DND-41 (cell line): ENCODE measurements around the gene MYBBP1A.

Source experiments
- ATAC-seq: fragments of 200-7000 bp; cut with Tn5 transposase; 3 replicates; pipeline ENCODE4 v1.9.1; 2021; ENCODE audit warnings: low read depth; ENCODE audit not compliant: insufficient read depth
- DNase-seq: peaks from one replicate; pipeline ENCODE4 v3.0.0-alpha.2; 2020
- H2AFZ ChIP-seq: 2 replicates; pipeline ENCODE4 v1.6.0; 2012; ENCODE audit warnings: low read depth, low read length
- H3K27ac ChIP-seq: 2 replicates; pipeline ENCODE4 v1.5.1; 2012; ENCODE audit warnings: low read length, inconsistent platforms
- H3K27me3 ChIP-seq: fragments of 200-600 bp; sonication (generic); 2 replicates; pipeline ENCODE4 v1.6.0; 2012; ENCODE audit warnings: low read length, mild to moderate bottlenecking, inconsistent platforms; ENCODE audit not compliant: insufficient read depth, poor library complexity
- H3K36me3 ChIP-seq: 2 replicates; pipeline ENCODE4 v1.5.1; 2012; ENCODE audit warnings: low read length, inconsistent platforms; ENCODE audit not compliant: insufficient read depth
- H3K4me1 ChIP-seq: 2 replicates; pipeline ENCODE4 v1.5.1; 2012; ENCODE audit warnings: mild to moderate bottlenecking, low read length; ENCODE audit not compliant: insufficient read depth
- H3K4me2 ChIP-seq: 2 replicates; pipeline ENCODE4 v1.6.0; 2012; ENCODE audit warnings: mild to moderate bottlenecking, moderate library complexity, low read length, inconsistent platforms; ENCODE audit not compliant: insufficient read depth
- H3K4me3 ChIP-seq, 2 experiments: fragments of 200-600 bp in 1 of 2; shearing (Covaris generic) in 1 of 2; 2 replicates each; pipeline ENCODE4 v1.5.1; 2012 to 2016; ENCODE audit warnings: inconsistent platforms in 2 of 2, low read length in 2 of 2, mild to moderate bottlenecking in 2 of 2, low read depth in 1 of 2, moderate library complexity in 1 of 2
- H3K79me2 ChIP-seq: 2 replicates; pipeline ENCODE4 v1.6.0; 2012; ENCODE audit warnings: low read length, inconsistent platforms; ENCODE audit not compliant: insufficient read depth
- H3K9ac ChIP-seq: 2 replicates; pipeline ENCODE4 v1.6.0; 2012; ENCODE audit warnings: low read depth, mild to moderate bottlenecking, inconsistent platforms, low read length, moderate library complexity
- H3K9me3 ChIP-seq: 2 replicates; pipeline ENCODE4 v1.5.1; 2012; ENCODE audit warnings: low read length, moderate library complexity, mild to moderate bottlenecking, inconsistent platforms; ENCODE audit not compliant: insufficient read depth, severe bottlenecking
- H4K20me1 ChIP-seq: 2 replicates; pipeline ENCODE4 v1.6.0; 2012; ENCODE audit warnings: low read length; ENCODE audit not compliant: insufficient read depth
- EZH2 ChIP-seq: IDR thresholded peaks from 3 replicates; pipeline ENCODE4 v1.6.1; 2012; ENCODE audit warnings: borderline replicate concordance, low read depth, mild to moderate bottlenecking, moderate library complexity, low read length, inconsistent platforms; ENCODE audit not compliant: severe bottlenecking
- TF ChIP-seq, protein P1 (sequence below): IDR thresholded peaks from 2 replicates; pipeline ENCODE4 v1.5.1; 2012; ENCODE audit warnings: borderline replicate concordance, low read length, moderate library complexity, mild to moderate bottlenecking; ENCODE audit not compliant: poor library complexity, severe bottlenecking; ENCODE audit errors: extremely low read depth

The MYBBP1A gene

DNA sequence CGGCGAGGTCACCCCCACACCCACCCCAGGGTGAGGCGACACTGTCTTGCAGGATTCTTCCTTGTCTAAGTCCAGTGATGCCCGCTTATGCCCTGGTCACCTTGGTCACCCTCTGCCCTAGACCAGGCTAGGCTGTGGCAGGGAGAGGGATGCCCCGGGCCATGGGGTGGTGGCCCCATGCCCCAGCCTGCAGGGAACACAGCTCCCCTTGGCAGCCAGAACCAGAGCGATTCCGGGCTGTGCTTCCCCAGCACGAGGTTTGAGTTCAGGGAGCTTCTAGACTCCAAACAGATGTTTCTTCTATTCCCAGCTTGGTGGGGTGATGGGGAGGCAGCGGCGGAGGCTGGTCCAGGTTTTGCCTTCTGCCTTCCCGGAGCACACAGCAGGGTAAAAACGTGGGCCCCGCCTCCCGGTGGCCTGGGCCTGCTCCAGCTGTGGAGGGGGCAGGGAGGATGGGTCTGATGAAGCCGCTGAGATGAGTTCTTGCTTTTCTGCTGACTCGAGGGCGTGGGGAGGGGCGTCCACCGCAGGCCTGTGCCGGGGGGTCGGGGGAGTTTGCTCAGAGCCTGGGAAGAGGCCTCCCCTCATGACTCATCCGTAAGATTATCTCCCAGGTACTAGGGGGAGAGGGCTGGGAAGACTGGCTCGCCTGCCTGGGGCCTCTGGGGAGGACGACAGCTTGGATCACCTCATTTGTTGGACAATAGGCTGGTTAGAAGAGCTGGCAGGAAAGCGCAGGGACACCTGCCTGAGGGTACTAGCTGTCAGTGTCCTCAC lies 44.5 kb upstream of the MYBBP1A start:
- H3K79me2 ChIP-seq = no peaks in the 10 kb centered on the region
- H4K20me1 ChIP-seq = no peaks in the 10 kb centered on the region
- ATAC-seq (no peak), DNase-seq (no peak)
- peaks cover 2% of the 10 kb centered on the region for H3K27me3 ChIP-seq
- no peak overlapping the region for H3K4me3 ChIP-seq
- H3K4me1 ChIP-seq = no peaks in the 10 kb centered on the region
- no peaks in the 10 kb centered on the region for H3K36me3 ChIP-seq
- no peak overlapping the region for H3K4me2 ChIP-seq
- TF ChIP-seq EZH2 = no peak
- TF ChIP-seq, protein P1, sequence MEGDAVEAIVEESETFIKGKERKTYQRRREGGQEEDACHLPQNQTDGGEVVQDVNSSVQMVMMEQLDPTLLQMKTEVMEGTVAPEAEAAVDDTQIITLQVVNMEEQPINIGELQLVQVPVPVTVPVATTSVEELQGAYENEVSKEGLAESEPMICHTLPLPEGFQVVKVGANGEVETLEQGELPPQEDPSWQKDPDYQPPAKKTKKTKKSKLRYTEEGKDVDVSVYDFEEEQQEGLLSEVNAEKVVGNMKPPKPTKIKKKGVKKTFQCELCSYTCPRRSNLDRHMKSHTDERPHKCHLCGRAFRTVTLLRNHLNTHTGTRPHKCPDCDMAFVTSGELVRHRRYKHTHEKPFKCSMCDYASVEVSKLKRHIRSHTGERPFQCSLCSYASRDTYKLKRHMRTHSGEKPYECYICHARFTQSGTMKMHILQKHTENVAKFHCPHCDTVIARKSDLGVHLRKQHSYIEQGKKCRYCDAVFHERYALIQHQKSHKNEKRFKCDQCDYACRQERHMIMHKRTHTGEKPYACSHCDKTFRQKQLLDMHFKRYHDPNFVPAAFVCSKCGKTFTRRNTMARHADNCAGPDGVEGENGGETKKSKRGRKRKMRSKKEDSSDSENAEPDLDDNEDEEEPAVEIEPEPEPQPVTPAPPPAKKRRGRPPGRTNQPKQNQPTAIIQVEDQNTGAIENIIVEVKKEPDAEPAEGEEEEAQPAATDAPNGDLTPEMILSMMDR = no peak
- H3K27ac ChIP-seq = no peak overlapping the region
- H2AFZ ChIP-seq = no peak overlapping the region
- H3K9ac ChIP-seq = no peak overlapping the region
- no peaks in the 10 kb centered on the region for H3K9me3 ChIP-seq

DNA sequence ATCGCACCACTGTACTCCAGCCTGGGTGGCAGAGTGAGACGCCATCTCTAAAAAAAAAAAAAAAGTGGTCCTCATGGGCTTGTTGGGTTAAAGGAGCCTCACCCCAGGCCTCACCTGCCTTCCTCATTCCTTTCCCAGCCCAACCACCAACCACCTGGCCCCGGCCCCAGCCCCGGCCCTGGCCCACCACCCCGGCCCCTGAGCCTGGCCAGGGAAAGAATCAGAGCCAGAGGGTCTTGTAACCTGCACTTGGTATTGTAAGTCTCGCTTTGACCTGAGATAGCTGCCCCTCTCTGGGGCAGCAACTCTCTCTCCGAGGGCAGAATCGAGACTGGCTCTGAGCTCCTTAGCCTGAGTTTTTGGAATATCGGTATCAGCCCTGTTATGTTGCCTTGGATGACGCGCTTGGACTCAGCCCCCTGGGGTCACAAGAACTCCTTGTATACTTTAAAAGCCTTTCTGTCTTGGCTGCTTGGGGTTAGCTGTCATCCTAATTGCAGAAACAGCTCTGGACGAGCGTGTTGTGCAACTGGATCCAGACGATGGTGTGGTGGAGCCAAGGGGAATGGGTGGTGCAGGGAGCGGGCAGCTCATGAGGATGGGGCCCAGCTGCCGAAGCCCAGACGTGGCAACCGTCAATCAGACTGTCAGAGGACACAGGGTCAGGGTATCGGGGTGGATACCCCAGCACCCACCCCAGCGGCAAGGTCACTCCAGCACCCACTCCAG lies 43.8 kb upstream of the MYBBP1A start:
- H3K36me3 ChIP-seq = no peaks in the 10 kb centered on the region
- no peak for TF ChIP-seq EZH2
- TF ChIP-seq, protein P1 = no peak
- H3K27ac ChIP-seq = no peak overlapping the region
- no peak overlapping the region for H3K9ac ChIP-seq
- no peak overlapping the region for H2AFZ ChIP-seq
- H4K20me1 ChIP-seq = no peaks in the 10 kb centered on the region
- no peaks in the 10 kb centered on the region for H3K79me2 ChIP-seq
- ATAC-seq = no peak
- H3K4me1 ChIP-seq = no peaks in the 10 kb centered on the region
- H3K9me3 ChIP-seq = no peaks in the 10 kb centered on the region
- no peak overlapping the region for H3K4me3 ChIP-seq
- peaks cover 2% of the 10 kb centered on the region for H3K27me3 ChIP-seq
- no peak overlapping the region for H3K4me2 ChIP-seq
- DNase-seq = no peak

DNA sequence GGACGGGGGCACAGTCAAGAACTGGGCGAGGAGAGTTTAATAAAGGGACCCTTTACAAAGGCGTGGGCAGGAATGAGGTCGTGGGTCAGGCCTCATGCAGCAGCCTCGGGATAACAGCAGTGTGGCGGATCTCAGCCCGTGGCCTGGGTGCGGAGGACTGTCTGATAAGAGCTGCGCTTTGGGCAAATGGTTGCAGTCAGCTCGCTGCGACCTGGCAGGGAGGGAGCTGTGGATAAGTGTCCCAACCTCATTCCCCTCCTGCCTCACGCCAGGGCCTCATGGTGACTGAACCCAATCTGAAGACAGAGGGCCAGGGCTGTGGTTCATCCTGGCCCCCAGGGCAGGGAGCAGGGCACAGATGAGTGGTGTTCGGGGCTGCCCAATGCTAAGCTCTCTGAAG lies 42.8 kb upstream of the MYBBP1A start:
- Histone ChIP-seq H3K4me3 (no peak overlapping the region), H3K79me2 (no peaks in the 10 kb centered on the region), H3K4me2 (no peak overlapping the region), H2AFZ (no peak overlapping the region), H4K20me1 (no peaks in the 10 kb centered on the region), H3K9ac (no peak overlapping the region), H3K36me3 (no peaks in the 10 kb centered on the region), H3K27ac (no peak overlapping the region), H3K9me3 (no peaks in the 10 kb centered on the region), H3K27me3 (peaks cover 2% of the 10 kb centered on the region), H3K4me1 (no peaks in the 10 kb centered on the region)
- no peak for DNase-seq
- TF ChIP-seq, protein P1 = no peak
- no peak for TF ChIP-seq EZH2
- ATAC-seq = no peak
